GM11168 (cell line): ENCODE results near the gene ATG10.

Experiments
- in situ Hi-C: fragments of 300-500 bp; cut with MboI; formaldehyde crosslinking; loops from one replicate; pipeline ENCODE4 v1.12.0; 2022; ENCODE audit warnings: low sequenced_read_pairs; ENCODE audit not compliant: unreplicated experiment

ATG10 gene

DNA sequence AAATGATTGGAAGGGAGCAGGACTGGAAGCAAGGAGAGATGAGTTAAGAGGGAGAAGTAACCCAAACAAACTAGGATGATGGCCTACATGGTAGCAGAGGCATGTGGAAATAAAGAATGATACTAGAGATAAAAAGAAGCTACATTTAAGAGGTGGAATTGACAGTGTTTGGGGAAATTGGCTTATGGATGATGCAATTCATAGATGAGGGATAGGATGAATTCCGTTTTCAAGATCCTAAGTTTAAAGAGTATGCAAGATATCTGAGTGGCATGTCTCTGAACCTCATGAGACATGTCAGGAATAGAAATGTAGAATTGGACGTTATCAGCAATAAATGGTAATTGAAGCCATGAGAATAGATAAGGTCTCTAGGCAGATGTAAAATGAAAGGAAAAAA is 232.7 kb downstream of the ATG10 start:
- in situ Hi-C loops = no loop called here

GRCh38 chr5:82205005-82205404 is 233.2 kb downstream of the ATG10 start:
- in situ Hi-C loops = no loop called here

GRCh38 chr5:82208371-82208770 is 236.5 kb downstream of the ATG10 start:
- in situ Hi-C loops = no loop called here

DNA sequence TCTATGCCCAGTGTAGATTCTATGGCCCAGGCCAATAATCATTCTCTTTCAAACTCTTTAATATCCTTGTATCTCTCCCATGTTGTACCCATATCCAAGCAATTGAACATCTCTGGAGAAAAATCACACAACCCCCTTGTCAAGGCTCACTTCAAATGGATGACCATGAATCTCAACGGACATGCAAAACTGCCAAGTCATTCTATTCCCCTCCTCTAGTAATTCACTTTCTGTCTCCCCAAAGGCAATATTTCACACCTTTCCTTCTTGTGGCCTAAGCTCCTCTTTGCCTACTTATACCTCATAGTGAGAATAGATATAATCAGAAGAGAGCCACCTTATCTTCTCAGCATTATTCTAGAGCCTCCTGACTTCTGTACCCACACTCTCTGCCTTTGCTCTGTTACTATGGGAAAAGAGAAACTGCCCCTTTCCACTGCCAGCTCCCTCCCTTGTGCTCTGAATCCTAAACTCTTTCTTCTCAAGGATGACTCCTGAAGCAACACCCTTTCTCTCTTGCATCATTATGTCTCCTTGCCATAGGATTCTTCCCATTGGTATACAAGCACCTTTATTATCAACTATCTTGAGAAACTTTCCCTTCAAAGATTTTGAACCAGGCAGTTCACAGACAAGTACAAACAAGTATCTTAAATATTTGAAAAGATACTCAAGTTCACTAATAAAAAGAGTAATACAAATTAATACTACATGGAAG is 240.2 kb downstream of the ATG10 start:
- in situ Hi-C loops = no loop called here

GRCh38 chr5:82217917-82218316 is 246.1 kb downstream of the ATG10 start:
- in situ Hi-C loops = no loop called here

DNA sequence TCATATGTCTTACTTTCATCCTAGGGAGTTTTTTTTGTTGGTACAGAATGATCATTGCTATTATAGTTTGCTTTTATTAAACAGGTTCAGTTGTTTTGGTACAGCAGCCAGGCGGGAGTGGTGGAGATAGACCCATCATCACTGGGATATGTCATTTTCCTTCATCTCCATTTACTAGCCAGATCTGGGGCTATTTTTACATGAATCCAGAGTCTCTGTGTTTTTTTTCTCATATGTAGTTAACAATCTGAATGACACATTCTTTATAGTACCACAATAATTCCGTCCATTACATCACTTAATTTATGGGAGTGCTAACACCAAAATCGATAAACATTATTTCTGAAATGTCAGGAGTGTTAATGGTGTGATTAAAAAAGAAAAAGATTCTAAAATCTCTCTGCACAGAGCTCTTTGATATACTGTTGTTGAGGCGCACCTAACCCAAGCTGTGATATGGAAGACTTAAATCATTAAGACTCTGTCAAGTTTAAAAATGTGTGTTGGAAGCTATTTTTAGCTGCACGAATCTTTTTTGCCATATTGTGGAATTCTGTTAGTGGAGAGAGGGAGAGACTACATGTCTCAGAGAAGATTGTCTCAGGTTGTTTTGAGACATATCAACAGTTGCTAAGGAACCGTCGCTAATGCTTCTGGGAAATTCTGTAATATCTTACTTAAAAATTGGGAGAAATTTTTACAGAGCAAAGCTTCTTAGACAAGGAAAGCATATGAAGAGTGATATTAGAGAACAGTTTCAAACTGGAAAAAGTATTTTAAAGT is 246.7 kb downstream of the ATG10 start:
- in situ Hi-C loops = no loop called here

- in situ Hi-C loops = loop anchor here (10.0 kb wide), 2 partner anchors 46 to 716 kb away; no protein-coding TSS in a partner anchor
Observed at GRCh38 chr5:82221020-82221419, 249.2 kb downstream of the ATG10 start.

- in situ Hi-C loops = loop anchor here (10.0 kb wide), 2 partner anchors 48 to 718 kb away; no protein-coding TSS in a partner anchor
Observed at GRCh38 chr5:82222597-82223574, 251.1 kb downstream of the ATG10 start.

- in situ Hi-C loops = loop anchor here (10.0 kb wide), 2 partner anchors 51 to 721 kb away; no protein-coding TSS in a partner anchor
Observed at GRCh38 chr5:82225525-82226172, 253.8 kb downstream of the ATG10 start.

DNA sequence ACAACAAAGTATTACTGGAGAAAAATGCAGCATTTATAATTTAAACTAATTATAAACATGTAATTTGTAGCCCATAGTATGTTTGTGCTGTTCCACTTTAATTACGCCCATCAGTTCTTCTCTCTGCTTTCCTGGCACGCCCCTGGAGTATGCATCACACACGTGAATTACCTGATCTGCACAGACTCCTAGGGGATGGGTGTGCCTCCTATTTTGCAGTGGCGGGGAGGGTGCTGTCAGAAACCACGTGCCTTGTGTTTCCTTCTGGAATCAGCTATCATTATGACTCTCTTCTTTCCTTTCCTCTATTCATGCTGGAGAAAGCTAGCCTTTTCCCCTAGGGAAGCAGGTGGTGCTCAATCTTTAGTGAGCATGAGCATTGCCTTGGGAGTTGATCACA is 263.1 kb downstream of the ATG10 start:
- in situ Hi-C loops = no loop called here

DNA sequence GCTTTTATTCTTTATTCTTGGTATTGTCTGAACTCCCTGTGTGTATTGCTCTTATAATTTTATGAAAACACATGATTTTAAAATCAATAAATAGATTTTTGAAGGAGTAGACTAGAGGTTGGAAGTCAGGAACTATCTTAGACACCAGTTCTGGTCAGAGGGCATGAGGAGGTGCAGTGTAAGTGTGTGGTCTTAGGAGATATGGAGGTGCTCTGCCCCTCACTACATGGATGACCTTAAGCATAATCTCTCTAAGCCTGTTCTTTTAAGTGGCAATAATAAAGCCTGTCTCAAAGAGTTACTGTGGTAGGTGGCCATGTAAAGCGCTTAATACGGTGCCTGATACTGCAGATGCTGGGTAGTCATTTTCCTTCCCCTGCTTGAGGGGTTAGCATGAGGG is 272.3 kb downstream of the ATG10 start:
- in situ Hi-C loops = no loop called here

- in situ Hi-C loops = no loop called here
Observed at GRCh38 chr5:82244854-82245635, 273.2 kb downstream of the ATG10 start.

DNA sequence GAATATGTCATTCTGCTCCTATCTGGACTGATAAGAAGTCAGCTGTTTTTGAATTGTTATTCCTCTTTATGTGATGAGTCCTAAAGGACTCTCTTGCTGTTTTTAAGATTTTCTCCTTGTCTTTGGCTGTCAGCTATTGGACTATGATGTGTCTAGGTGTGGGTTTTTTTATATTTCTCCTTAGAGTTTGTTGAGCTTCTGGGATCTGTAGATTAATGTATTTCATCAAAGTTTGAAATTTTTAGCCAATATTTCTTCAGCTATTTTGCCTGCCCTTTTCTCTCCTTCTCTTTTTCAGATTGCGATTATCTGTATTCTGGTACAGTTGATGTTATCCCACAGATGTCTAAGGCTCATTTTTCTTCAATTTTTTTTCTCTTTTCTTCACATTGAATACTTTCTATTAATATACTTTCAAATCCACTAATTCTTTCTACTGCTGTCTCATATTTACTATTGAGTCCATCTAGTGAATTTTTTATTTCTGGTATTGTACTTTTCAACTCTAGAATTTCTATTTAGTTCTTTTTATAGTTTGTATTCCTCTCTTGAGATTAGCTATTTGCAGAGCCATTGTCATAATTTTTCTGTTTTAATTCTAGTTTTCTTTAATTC is 275.2 kb downstream of the ATG10 start:
- in situ Hi-C loops = no loop called here

GRCh38 chr5:82252744-82253143 is 280.9 kb downstream of the ATG10 start:
- in situ Hi-C loops = no loop called here

DNA sequence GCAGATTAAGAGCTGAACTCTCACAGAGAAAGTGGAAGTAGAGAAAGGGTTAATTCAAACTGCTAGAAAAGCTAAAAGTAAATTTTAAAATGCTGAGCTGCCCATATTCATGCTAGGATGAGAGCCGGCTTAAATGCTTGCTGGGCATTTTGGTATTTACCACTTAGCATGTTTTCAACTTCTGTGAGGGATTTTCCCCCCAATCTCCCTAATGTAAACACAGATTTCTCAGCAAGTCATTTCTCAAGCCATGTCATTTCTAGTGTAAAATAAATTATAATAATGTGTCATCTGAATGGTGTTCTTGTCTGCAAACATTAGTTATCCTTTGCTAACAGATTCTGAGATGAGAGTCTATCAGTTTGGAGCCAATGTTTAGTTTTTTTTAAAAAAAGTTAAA is 284.0 kb downstream of the ATG10 start:
- in situ Hi-C loops = no loop called here

- in situ Hi-C loops = no loop called here
Observed at GRCh38 chr5:82257247-82257646, 285.4 kb downstream of the ATG10 start.

- in situ Hi-C loops = no loop called here
Observed at GRCh38 chr5:82257729-82258128, 285.9 kb downstream of the ATG10 start.

DNA sequence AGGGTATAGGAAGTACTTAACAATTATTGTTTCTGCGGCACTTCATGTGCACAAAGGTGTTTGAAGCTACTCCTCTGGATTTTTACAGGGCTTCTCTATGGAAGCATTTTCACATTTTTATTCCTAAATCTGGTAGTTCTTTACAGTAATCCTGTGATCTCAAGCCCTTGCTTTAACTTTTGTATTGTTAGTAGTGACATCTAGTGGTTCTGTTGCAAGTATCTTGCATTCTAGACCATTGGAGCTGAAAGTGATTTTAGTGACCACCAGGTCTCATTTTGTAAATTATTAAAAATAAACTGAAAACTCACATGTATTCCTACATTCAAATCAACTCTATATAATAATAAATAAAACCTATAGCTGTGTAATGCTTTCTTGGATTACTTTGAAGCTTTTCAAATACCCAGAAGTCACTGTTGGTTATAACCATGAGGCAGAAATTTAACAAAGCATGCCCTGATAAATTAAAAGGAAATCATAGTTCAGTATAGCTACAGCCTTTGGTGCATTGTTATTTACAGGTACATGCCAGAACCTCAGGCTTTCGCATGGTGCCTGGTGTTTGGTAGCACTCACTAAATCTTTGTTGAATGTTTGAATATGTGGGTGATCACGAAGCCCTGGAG is 287.5 kb downstream of the ATG10 start:
- in situ Hi-C loops = no loop called here
